ENCODE data around the gene TTC39B.

TTC39B gene

DNA sequence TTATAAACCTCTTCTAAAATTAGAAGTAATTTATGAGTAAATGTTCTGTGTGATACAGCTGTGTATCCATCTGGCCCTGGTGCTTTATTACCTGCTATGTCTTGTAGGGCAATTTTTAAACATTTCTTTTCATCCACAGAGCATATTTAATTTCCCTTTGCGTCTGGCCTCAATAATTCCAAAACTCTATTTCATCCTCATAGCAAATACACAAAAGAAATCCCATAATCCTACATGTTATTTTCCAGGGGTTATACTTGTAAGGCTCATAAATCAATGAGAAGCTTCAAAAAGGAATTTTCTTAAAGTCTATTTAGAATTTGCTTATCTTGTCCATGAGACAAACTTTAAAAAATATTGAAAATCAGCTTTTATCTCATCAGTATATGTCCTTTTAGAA is 167.0 kb downstream of the TTC39B start:
- Histone ChIP-seq H3K36me3 (ENCODE audit: insufficient read depth, low read length) (no peaks in the 10 kb centered on the region), H3K9me3 (ENCODE audit: low read length) (no peaks in the 10 kb centered on the region), H3K4me2 (ENCODE audit: low read length) (no peak overlapping the region), H4K20me1 (ENCODE audit: insufficient read depth, low read length) (no peaks in the 10 kb centered on the region), H3K9ac (ENCODE audit: low read length) (no peak overlapping the region), H3F3A (ENCODE audit: insufficient read depth, low read length) (no peaks in the 10 kb centered on the region), H3K27me3 (ENCODE audit: insufficient read depth, low read length) (no peaks in the 10 kb centered on the region), H3K4me3 (ENCODE audit: low read depth, low read length, poor library complexity, severe bottlenecking) (no peak overlapping the region), H3K79me2 (ENCODE audit: insufficient read depth, low read length) (no peaks in the 10 kb centered on the region), H2AFZ (ENCODE audit: low read length) (no peak overlapping the region), H3K27ac (ENCODE audit: low read depth, low read length, poor library complexity, severe bottlenecking) (no peak overlapping the region), H3K4me1 (ENCODE audit: insufficient read depth, low read length, severe bottlenecking) (peaks cover 6% of the 10 kb centered on the region), H3K9me2 (ENCODE audit: low read depth, low read length) (no peaks in the 10 kb centered on the region)
- TF ChIP-seq, protein P1, sequence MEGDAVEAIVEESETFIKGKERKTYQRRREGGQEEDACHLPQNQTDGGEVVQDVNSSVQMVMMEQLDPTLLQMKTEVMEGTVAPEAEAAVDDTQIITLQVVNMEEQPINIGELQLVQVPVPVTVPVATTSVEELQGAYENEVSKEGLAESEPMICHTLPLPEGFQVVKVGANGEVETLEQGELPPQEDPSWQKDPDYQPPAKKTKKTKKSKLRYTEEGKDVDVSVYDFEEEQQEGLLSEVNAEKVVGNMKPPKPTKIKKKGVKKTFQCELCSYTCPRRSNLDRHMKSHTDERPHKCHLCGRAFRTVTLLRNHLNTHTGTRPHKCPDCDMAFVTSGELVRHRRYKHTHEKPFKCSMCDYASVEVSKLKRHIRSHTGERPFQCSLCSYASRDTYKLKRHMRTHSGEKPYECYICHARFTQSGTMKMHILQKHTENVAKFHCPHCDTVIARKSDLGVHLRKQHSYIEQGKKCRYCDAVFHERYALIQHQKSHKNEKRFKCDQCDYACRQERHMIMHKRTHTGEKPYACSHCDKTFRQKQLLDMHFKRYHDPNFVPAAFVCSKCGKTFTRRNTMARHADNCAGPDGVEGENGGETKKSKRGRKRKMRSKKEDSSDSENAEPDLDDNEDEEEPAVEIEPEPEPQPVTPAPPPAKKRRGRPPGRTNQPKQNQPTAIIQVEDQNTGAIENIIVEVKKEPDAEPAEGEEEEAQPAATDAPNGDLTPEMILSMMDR (IDR thresholded peaks at IDR 0.05; ENCODE audit: low read length): no peak
- no peak for TF ChIP-seq EZH2 (IDR thresholded peaks at IDR 0.05; ENCODE audit: borderline replicate concordance, low read length)

DNA sequence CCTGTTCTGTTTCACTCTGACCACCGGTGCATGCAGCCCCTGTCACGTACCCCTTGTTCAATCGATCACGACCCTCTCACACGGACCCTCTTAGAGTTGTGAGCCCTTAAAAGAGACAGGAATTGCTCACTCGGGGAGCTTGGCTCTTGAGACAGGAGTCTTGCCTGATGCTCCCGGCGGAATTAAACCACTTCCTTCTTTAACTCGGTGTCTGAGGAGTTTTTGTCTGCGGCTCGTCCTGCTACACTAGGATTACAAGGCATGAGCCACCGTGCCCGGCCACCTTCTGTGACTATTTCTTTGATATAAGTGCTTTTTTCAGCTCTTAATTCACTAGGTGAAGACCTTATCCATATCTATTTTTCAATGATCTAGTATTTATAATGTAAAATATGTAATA is 167.5 kb downstream of the TTC39B start:
- no peaks in the 10 kb centered on the region for H3K9me2 ChIP-seq (ENCODE audit: low read depth, low read length)
- H3K79me2 ChIP-seq (ENCODE audit: insufficient read depth, low read length): no peaks in the 10 kb centered on the region
- no peaks in the 10 kb centered on the region for H3F3A ChIP-seq (ENCODE audit: insufficient read depth, low read length)
- no peaks in the 10 kb centered on the region for H3K9me3 ChIP-seq (ENCODE audit: low read length)
- H3K27ac ChIP-seq (ENCODE audit: low read depth, low read length, poor library complexity, severe bottlenecking): no peak overlapping the region
- H3K4me3 ChIP-seq (ENCODE audit: low read depth, low read length, poor library complexity, severe bottlenecking): no peak overlapping the region
- no peak overlapping the region for H3K4me2 ChIP-seq (ENCODE audit: low read length)
- no peaks in the 10 kb centered on the region for H3K27me3 ChIP-seq (ENCODE audit: insufficient read depth, low read length)
- no peaks in the 10 kb centered on the region for H3K36me3 ChIP-seq (ENCODE audit: insufficient read depth, low read length)
- no peak overlapping the region for H3K9ac ChIP-seq (ENCODE audit: low read length)
- no peak overlapping the region for H2AFZ ChIP-seq (ENCODE audit: low read length)
- H3K4me1 ChIP-seq (ENCODE audit: insufficient read depth, low read length, severe bottlenecking): peaks cover 6% of the 10 kb centered on the region
- no peak for TF ChIP-seq EZH2 (IDR thresholded peaks at IDR 0.05; ENCODE audit: borderline replicate concordance, low read length)
- TF ChIP-seq, protein P1 (IDR thresholded peaks at IDR 0.05; ENCODE audit: low read length): no peak
- H4K20me1 ChIP-seq (ENCODE audit: insufficient read depth, low read length): no peaks in the 10 kb centered on the region

DNA sequence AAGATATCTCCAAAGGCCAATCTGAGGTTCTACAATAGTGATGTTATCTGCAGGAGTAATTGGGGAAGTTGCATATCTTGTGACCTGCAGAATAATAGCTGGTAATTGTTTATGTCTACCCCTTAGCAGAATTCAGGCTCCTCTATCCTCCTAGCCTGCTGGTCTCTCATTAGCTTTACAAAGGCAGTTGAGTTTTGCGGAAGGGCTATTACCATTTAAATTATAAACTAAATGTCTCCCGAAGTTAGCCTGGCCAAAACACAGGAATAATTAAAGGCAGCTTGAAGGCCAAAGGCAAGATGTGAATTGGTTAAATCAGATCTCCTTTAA is 168.7 kb downstream of the TTC39B start:
- TF ChIP-seq, protein P1 (IDR thresholded peaks at IDR 0.05; ENCODE audit: low read length): no peak
- no peak for TF ChIP-seq EZH2 (IDR thresholded peaks at IDR 0.05; ENCODE audit: borderline replicate concordance, low read length)
- H3K4me2 ChIP-seq (ENCODE audit: low read length): no peak overlapping the region

More for the DNA sequence above, 168.7 kb downstream of the TTC39B start:
- no peak overlapping the region for H3K9ac ChIP-seq (ENCODE audit: low read length)
- H3K4me1 ChIP-seq (ENCODE audit: insufficient read depth, low read length, severe bottlenecking): peaks cover 6% of the 10 kb centered on the region
- H3K27ac ChIP-seq (ENCODE audit: low read depth, low read length, poor library complexity, severe bottlenecking): no peak overlapping the region
- no peaks in the 10 kb centered on the region for H3K36me3 ChIP-seq (ENCODE audit: insufficient read depth, low read length)
- no peaks in the 10 kb centered on the region for H3K9me2 ChIP-seq (ENCODE audit: low read depth, low read length)
- no peaks in the 10 kb centered on the region for H3K9me3 ChIP-seq (ENCODE audit: low read length)
- H2AFZ ChIP-seq (ENCODE audit: low read length): no peak overlapping the region
- no peaks in the 10 kb centered on the region for H3F3A ChIP-seq (ENCODE audit: insufficient read depth, low read length)
- H3K79me2 ChIP-seq (ENCODE audit: insufficient read depth, low read length): no peaks in the 10 kb centered on the region
- H4K20me1 ChIP-seq (ENCODE audit: insufficient read depth, low read length): no peaks in the 10 kb centered on the region
- no peaks in the 10 kb centered on the region for H3K27me3 ChIP-seq (ENCODE audit: insufficient read depth, low read length)
- no peak overlapping the region for H3K4me3 ChIP-seq (ENCODE audit: low read depth, low read length, poor library complexity, severe bottlenecking)

Data from OCI-LY1 (cell line).